Suprapubic skin (tissue), 4 donors: ENCODE measurements around the gene SEC22A. TPM values are rescaled to one million over a fixed set of nuclear protein-coding genes. Genes with fewer than 3 reads are reported as not detected.

Experiments
- DNase-seq, 2 donors: peaks; one replicate each; pipeline ENCODE4 v3.0.0-alpha.2; 2019; ENCODE audit warnings: low spot score in 2 of 2
- H3K27ac ChIP-seq: fragments of 200-600 bp; sonication (generic); one replicate; pipeline ENCODE4 v1.5.1; 2019
- H3K27me3 ChIP-seq: fragments of 200-600 bp; sonication (generic); one replicate; pipeline ENCODE4 v1.5.1; 2019
- H3K36me3 ChIP-seq: fragments of 200-600 bp; sonication (generic); one replicate; pipeline ENCODE4 v1.5.1; 2019
- H3K4me1 ChIP-seq: fragments of 200-600 bp; sonication (generic); one replicate; pipeline ENCODE4 v1.5.1; 2019
- H3K4me3 ChIP-seq: fragments of 200-600 bp; sonication (generic); one replicate; pipeline ENCODE4 v1.5.1; 2019; ENCODE audit warnings: mild to moderate bottlenecking
- H3K9me3 ChIP-seq: fragments of 200-600 bp; sonication (generic); one replicate; pipeline ENCODE4 v1.5.1; 2019
- EP300 ChIP-seq: sonication (generic); formaldehyde crosslinking; IDR thresholded peaks from one replicate; pipeline ENCODE4 v1.6.1; 2017; ENCODE audit warnings: antibody characterized with exemption
- POLR2A ChIP-seq, 2 donors: fragments of 450-650 bp; IDR thresholded peaks; one replicate each; pipeline ENCODE4 v1.6.1; 2017; ENCODE audit warnings: antibody characterized with exemption in 2 of 2, mild to moderate bottlenecking in 2 of 2, moderate library complexity in 2 of 2
- POLR2AphosphoS5 ChIP-seq, 3 donors: sonication (generic); formaldehyde crosslinking; IDR thresholded peaks; one replicate each; pipeline ENCODE4 v1.6.1; 2017; ENCODE audit warnings: antibody characterized with exemption in 3 of 3
- WGBS: methylation state at CpG from one replicate; pipeline ENCODE4 v1.1.5; 2018; 5-methylcytosine and 5-hydroxymethylcytosine counted together
- total RNA-seq, 4 donors: library from RNA; depleted of rRNA; stranded (reverse); fragments of >200 nt; gene quantifications; one replicate each; pipeline ENCODE4 v1.1.0, GENCODE V29; 2016
- TF ChIP-seq, protein P1 (sequence below), 2 donors: fragments of 200-600 bp in 1 of 2; fragments of 450-650 bp in 1 of 2; sonication (generic) in 1 of 2; IDR thresholded peaks; one replicate each; pipeline ENCODE4 v1.5.1; 2016 to 2019; ENCODE audit warnings: antibody characterized with exemption in 2 of 2, mild to moderate bottlenecking in 1 of 2, moderate library complexity in 1 of 2

SEC22A gene
- total RNA-seq, 4 donors from 2014 or later: 20.1 to 43.1 (median 28.7) TPM

DNA sequence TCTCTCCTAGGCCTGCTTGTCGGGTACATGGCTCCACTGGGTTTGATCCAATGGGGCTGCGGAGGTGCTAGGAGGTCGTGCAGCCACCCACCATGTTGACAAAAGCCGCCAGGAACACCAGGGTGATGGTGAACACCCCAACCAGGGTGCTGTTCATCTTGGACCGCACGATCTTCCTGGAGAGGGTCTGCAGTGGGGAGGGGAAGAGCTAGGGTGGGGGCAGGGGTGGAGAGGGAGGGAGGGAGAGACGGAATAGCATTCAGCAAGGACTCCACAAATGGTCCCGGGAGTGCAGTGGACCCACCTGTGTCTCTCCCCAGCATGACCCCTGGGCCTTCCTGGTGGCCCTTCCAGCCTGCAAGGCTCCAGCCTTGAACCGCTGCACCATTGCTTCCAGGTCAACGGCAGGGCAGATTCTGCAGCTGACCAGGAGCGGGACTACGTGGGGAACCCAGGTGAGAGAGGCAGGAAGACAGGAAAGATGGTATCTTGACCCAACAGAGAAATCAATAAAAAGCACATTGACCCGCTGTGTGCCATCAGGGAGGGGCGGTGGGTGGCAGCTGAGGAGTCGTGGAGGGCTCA lies 102.3 kb downstream of the SEC22A start:
- H3K4me3 ChIP-seq: no peak overlapping the region
- no peak overlapping the region for H3K27ac ChIP-seq
- no peaks in the 10 kb centered on the region for H3K9me3 ChIP-seq
- H3K27me3 ChIP-seq: no peaks in the 10 kb centered on the region
- WGBS: 91% methylated on average over 14 of the region's 15 CpGs
- TF ChIP-seq POLR2AphosphoS5 (IDR thresholded peaks at IDR 0.05): no peak
- DNase-seq: no peak
- H3K4me1 ChIP-seq: no peaks in the 10 kb centered on the region
- no peaks in the 10 kb centered on the region for H3K36me3 ChIP-seq

DNA sequence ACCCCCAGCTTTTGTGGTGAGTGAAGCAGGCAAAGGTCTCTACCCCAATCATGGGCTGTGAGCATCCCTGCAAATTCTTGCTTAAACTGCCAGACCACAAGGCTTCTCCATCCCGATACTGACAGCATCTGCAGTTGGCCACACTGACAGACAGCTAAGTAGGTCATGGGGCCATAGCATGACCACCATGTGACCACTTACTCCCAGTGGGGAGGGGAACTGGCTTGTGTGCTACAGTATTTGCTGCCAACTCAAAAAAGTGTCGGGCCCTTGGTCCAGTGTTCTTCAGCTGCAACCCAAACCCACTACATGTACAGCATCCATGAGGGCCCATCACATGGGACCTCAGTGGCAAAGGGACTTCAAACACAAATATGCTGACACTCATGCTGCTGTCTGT lies 103.4 kb downstream of the SEC22A start:
- Histone ChIP-seq H3K4me3 (no peak overlapping the region), H3K4me1 (no peaks in the 10 kb centered on the region), H3K27ac (no peak overlapping the region), H3K36me3 (no peaks in the 10 kb centered on the region), H3K9me3 (no peaks in the 10 kb centered on the region), H3K27me3 (no peaks in the 10 kb centered on the region)
- TF ChIP-seq POLR2AphosphoS5 (IDR thresholded peaks at IDR 0.05) (no peak), EP300 (no peak), POLR2A (IDR thresholded peaks at IDR 0.05) (no peak)
- TF ChIP-seq, protein P1, sequence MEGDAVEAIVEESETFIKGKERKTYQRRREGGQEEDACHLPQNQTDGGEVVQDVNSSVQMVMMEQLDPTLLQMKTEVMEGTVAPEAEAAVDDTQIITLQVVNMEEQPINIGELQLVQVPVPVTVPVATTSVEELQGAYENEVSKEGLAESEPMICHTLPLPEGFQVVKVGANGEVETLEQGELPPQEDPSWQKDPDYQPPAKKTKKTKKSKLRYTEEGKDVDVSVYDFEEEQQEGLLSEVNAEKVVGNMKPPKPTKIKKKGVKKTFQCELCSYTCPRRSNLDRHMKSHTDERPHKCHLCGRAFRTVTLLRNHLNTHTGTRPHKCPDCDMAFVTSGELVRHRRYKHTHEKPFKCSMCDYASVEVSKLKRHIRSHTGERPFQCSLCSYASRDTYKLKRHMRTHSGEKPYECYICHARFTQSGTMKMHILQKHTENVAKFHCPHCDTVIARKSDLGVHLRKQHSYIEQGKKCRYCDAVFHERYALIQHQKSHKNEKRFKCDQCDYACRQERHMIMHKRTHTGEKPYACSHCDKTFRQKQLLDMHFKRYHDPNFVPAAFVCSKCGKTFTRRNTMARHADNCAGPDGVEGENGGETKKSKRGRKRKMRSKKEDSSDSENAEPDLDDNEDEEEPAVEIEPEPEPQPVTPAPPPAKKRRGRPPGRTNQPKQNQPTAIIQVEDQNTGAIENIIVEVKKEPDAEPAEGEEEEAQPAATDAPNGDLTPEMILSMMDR (IDR thresholded peaks at IDR 0.05): no peak
- WGBS: 86% methylated on average over 2 of the region's 2 CpGs
- no peak for DNase-seq

DNA sequence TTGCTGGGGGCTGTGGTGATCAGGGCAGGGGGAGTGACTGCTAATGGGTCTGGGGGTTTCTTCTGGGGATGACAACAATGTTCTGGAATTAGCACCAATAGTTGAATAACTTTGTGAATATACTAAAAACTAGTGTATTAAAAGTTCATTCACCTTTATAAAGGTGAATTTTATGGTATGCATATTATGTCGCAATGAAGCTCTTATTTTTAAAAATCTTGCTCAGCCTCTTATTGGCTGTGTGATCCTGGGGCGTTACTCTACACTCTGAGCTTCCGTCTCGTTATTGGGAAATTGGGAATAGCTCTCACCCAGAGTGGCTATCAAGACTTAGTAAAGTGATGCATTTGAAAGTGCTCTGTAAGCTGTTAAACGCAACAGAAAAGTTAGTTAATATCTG lies 105.3 kb downstream of the SEC22A start:
- Histone ChIP-seq H3K27me3 (no peaks in the 10 kb centered on the region), H3K4me1 (no peaks in the 10 kb centered on the region), H3K9me3 (no peaks in the 10 kb centered on the region), H3K27ac (no peak overlapping the region), H3K36me3 (no peaks in the 10 kb centered on the region), H3K4me3 (no peak overlapping the region)
- 87% methylated on average over 5 of the region's 5 CpGs for WGBS
- no peak for TF ChIP-seq POLR2AphosphoS5 (IDR thresholded peaks at IDR 0.05)
- no peak for TF ChIP-seq EP300
- TF ChIP-seq, protein P1 (IDR thresholded peaks at IDR 0.05): no peak
- TF ChIP-seq POLR2A (IDR thresholded peaks at IDR 0.05): no peak
- no peak for DNase-seq

DNA sequence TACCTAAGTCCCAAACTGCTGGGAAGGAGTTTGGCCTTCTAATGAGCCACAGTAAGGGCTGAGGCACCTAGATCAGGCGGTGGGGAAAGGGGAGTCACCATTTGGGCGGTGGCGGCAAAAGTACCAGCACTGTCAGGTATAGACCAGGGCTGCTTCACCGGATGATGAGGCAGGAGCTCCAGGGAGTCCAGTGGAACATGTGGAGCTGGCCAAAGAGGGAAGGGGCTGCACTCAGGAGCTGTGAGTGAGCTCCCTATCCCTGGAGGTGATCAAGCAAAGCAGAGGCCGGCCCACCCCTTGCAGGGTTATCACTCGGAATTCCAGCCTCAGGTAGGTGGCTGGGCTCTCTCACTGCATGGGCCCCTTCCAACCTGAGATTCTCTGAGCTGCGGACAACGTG lies 108.4 kb downstream of the SEC22A start:
- Histone ChIP-seq H3K27ac (no peak overlapping the region), H3K4me3 (no peak overlapping the region), H3K4me1 (no peaks in the 10 kb centered on the region), H3K36me3 (no peaks in the 10 kb centered on the region), H3K27me3 (peaks cover 2% of the 10 kb centered on the region), H3K9me3 (no peaks in the 10 kb centered on the region)
- TF ChIP-seq EP300 (no peak), POLR2A (IDR thresholded peaks at IDR 0.05) (no peak), POLR2AphosphoS5 (IDR thresholded peaks at IDR 0.05) (no peak)
- TF ChIP-seq, protein P1 (IDR thresholded peaks at IDR 0.05): no peak
- DNase-seq: no peak
- WGBS: 89% methylated on average over 8 of the region's 8 CpGs

DNA sequence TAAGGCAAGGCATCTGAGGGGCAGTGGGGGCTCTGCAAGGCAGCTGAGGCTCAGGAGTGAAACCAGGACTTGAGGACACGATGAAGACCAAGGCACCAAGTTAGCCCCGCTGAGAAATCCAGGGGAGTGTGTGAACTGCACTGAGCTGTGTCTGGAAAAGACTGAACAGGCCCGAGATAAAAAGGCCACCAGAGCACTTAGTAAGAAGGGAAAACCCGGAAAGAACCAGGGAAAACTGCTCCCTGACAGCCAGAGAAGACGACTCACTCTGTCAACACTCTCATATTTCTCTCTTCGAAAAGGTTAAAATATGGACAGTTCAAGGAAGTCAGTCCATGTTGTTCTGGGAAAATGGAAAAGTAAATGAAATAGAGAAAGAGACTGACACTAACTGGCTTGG lies 109.0 kb downstream of the SEC22A start:
- H3K36me3 ChIP-seq: no peaks in the 10 kb centered on the region
- H3K27me3 ChIP-seq: peaks cover 2% of the 10 kb centered on the region
- H3K4me1 ChIP-seq: no peaks in the 10 kb centered on the region
- TF ChIP-seq, protein P1 (IDR thresholded peaks at IDR 0.05): no peak
- TF ChIP-seq EP300 (no peak), POLR2A (IDR thresholded peaks at IDR 0.05) (no peak)
- H3K9me3 ChIP-seq: no peaks in the 10 kb centered on the region
- WGBS: 75% methylated on average over 6 of the region's 6 CpGs
- H3K4me3 ChIP-seq: no peak overlapping the region
- no peak for DNase-seq
- H3K27ac ChIP-seq: no peak overlapping the region

DNA sequence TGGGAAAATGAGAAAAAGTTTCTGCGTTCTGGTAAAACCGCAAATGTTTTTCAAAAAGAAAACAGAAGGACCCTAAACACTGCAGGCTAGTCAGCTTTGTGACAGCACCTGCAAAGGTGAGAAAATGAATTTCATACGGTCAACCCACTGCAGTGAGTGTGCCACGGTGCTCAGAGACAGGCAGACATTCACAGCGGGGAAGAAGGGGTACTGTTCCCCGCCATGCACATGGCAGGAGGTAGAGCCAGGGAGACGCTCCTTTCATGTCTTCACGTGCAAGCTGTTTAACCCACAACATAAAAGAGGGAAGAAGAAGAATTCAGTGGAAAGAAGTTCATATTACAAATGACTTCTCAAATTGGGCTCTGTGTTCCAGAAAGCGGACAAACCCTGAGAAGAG lies 109.5 kb downstream of the SEC22A start:
- Histone ChIP-seq H3K9me3 (no peaks in the 10 kb centered on the region), H3K4me1 (no peaks in the 10 kb centered on the region)
- 76% methylated on average over 9 of the region's 9 CpGs for WGBS

More for the DNA sequence above, 109.5 kb downstream of the SEC22A start:
- Histone ChIP-seq H3K36me3 (no peaks in the 10 kb centered on the region), H3K4me3 (no peak overlapping the region), H3K27me3 (peaks cover 2% of the 10 kb centered on the region), H3K27ac (no peak overlapping the region)
- TF ChIP-seq POLR2A (IDR thresholded peaks at IDR 0.05) (no peak), POLR2AphosphoS5 (IDR thresholded peaks at IDR 0.05) (no peak), EP300 (no peak)
- TF ChIP-seq, protein P1 (IDR thresholded peaks at IDR 0.05): no peak
- DNase-seq: no peak
